Measurements from ENCODE around the gene DTX1. TPM values are rescaled to one million over a fixed set of nuclear protein-coding genes. Genes with fewer than 3 reads are reported as not detected.

The DTX1 gene
- total and polyA plus RNA-seq, 2 of the 8 experiments (the other 6 are each of a cell fraction or from before 2014, with no cell fraction given) = 4.7 to 6.9 TPM

- TF ChIP-seq TEAD4 (IDR thresholded peaks at IDR 0.05; ENCODE audit: low read depth, low read length) (no peak), SIN3A (conservative IDR thresholded peaks at IDR 0.05 in 1 of 2, IDR thresholded peaks at IDR 0.05 in 1 of 2; ENCODE audit: low read depth in 1 of 2, low read length in 2 of 2) (peak; percentile 50 to 58; a peak in 2 of 4 replicates), TAF1 (IDR thresholded peaks at IDR 0.05; ENCODE audit: low read depth, low read length) (peak; percentile 46; the same call in 1 of the 2 replicates), MAX (IDR thresholded peaks at IDR 0.05) (no peak), POLR2A (IDR thresholded peaks at IDR 0.05; ENCODE audit: control extremely low read depth in 1 of 2, low read depth in 2 of 2, low read length in 2 of 2) (0 out of 3 replicates have a peak, but pooled peaks of 1 of the 2 experiments have one; percentile 28), SP2 (IDR thresholded peaks at IDR 0.05; ENCODE audit: low read length) (no peak), CHD1 (IDR thresholded peaks at IDR 0.05; ENCODE audit: low read depth, low read length) (no peak), JUN (IDR thresholded peaks at IDR 0.05; ENCODE audit: low read depth, low read length) (no peak), CHD2 (IDR thresholded peaks at IDR 0.05; ENCODE audit: low read length) (no peak), SAP30 (IDR thresholded peaks at IDR 0.05; ENCODE audit: insufficient read depth, insufficient replicate concordance, low read length) (no peak), EZH2 (IDR thresholded peaks at IDR 0.05; ENCODE audit: low read depth, low read length, severe bottlenecking) (no peak), TAF7 (optimal IDR thresholded peaks at IDR 0.05; ENCODE audit: borderline replicate concordance, low read depth, low read length) (no peak)
Observed at GRCh38 chr12:113092607-113093408, 36.3 kb downstream of the DTX1 start (continued).
